Peyer's patch (tissue), 4 donors: ENCODE measurements around the gene SMARCC2.

Experiments used
- CTCF ChIP-seq, 6 experiments: fragments of 450-650 bp in 4 of 6; fragments of 200-600 bp in 2 of 6; sonication (generic) in 1 of 6; IDR thresholded peaks; one replicate each; pipeline ENCODE4 v1.5.1; 2017 to 2019; ENCODE audit warnings: antibody characterized with exemption in 6 of 6, mild to moderate bottlenecking in 3 of 6, moderate library complexity in 1 of 6
- POLR2A ChIP-seq, 2 donors: fragments of 450-650 bp; IDR thresholded peaks; one replicate each; pipeline ENCODE4 v1.5.1; 2017; ENCODE audit warnings: antibody characterized with exemption in 2 of 2, mild to moderate bottlenecking in 2 of 2, moderate library complexity in 2 of 2

- TF ChIP-seq CTCF (IDR thresholded peaks at IDR 0.05) (no peak), POLR2A (IDR thresholded peaks at IDR 0.05) (no peak)
These were observed 51.3 kb downstream of the SMARCC2 start for GRCh38 chr12:56137853-56138571.
